ENCODE data around the gene HIVEP3. TPM values are rescaled to one million over a fixed set of nuclear protein-coding genes. Genes with fewer than 3 reads are reported as not detected.

The HIVEP3 gene
- total and polyA plus RNA-seq, 2 experiments from 2014 or later = 0.57 to 5.9 TPM

DNA sequence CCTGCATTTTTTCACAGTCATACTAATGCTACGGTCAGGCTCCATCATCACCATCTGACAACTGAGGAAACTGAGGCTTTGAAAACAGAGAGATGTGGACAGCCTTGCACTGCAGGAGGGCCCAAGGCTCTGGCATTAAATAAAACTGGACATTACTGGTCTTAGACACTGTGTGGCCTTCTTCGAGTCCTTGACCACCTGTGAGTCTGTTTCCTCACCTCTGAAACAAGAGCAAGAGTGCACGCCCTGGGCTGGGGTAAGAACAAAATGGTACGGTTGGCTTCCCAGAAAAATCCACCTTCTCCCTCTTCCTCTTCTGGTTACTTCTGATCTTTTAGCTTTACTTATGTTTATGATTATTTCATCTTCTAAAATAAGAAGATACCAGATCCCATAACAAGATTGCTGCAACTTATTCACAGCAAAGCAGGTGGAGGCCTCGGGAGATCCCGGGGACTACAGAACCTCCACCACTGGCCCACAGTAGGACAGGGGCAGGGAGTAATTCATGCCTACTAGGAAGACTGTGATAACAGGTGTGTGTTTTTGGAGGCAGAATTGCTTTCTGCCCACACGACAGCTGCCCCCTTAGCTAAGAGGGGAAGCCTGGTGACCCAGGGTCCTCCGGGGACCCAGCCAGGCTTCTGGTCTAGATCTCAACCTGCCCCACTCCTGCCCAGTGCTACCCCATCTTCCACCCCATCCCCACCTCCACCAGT lies 277.8 kb downstream of the HIVEP3 start:
- Histone ChIP-seq H3K4me2 (no peak overlapping the region), H3K27ac (no peak overlapping the region), H3K4me3 (no peak overlapping the region), H3K4me1 (ENCODE audit: insufficient read depth) (no peaks in the 10 kb centered on the region), H4K20me1 (ENCODE audit: insufficient read depth, poor library complexity, severe bottlenecking) (no peaks in the 10 kb centered on the region), H3K9me3 (ENCODE audit: low read depth) (no peaks in the 10 kb centered on the region), H3K36me3 (replicated peaks; ENCODE audit: insufficient read depth, low read depth) (no peaks in the 10 kb centered on the region), H3K79me2 (no peaks in the 10 kb centered on the region), H3K27me3 (no peaks in the 10 kb centered on the region), H3K9me2 (replicated peaks; ENCODE audit: insufficient read depth) (no peaks in the 10 kb centered on the region), H2AFZ (no peak overlapping the region)
- TF ChIP-seq EZH2phosphoT487 (IDR thresholded peaks at IDR 0.05; ENCODE audit: low read depth, severe bottlenecking, unreplicated experiment) (no peak), EZH2 (IDR thresholded peaks at IDR 0.05; ENCODE audit: borderline replicate concordance) (no peak)
- TF ChIP-seq, protein P1, sequence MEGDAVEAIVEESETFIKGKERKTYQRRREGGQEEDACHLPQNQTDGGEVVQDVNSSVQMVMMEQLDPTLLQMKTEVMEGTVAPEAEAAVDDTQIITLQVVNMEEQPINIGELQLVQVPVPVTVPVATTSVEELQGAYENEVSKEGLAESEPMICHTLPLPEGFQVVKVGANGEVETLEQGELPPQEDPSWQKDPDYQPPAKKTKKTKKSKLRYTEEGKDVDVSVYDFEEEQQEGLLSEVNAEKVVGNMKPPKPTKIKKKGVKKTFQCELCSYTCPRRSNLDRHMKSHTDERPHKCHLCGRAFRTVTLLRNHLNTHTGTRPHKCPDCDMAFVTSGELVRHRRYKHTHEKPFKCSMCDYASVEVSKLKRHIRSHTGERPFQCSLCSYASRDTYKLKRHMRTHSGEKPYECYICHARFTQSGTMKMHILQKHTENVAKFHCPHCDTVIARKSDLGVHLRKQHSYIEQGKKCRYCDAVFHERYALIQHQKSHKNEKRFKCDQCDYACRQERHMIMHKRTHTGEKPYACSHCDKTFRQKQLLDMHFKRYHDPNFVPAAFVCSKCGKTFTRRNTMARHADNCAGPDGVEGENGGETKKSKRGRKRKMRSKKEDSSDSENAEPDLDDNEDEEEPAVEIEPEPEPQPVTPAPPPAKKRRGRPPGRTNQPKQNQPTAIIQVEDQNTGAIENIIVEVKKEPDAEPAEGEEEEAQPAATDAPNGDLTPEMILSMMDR (IDR thresholded peaks at IDR 0.05; ENCODE audit: poor library complexity) = no peak
- DNase-seq (ENCODE audit: low spot score) = no peak
- 96% methylated on average over 8 of the region's 8 CpGs for WGBS (ENCODE audit: low lambda C conversion rate, missing lambda C conversion rate)

DNA sequence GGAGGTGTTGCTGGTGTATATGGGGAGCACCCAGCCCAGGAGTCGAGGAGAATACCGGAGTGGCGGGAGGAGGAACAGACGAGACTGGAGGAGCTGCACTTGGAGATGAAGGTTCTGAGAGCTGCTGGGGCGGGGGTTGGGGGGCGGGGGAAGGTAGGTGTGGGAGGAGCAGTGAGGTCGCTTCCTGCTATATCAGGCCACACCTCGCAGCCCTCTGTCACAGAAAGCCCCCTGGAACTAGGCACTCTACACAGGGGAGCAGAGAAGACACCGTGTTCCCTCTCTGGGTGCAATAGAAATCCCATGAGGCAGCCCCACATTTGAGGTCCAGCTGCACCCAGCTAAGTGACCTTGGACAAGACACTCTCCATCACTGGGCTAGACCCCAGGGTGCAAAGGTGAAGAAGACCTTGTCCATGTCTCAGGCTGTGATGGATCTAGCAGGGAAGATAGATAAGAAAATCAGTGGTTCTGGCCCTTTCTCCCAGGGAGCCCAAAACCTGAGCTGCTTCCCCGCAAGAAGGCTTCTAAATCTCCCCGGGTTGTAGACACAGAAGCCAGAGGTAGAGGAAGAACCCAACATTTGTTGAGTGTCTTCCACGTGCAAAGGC lies 278.5 kb downstream of the HIVEP3 start:
- Histone ChIP-seq H3K79me2 (no peaks in the 10 kb centered on the region), H4K20me1 (ENCODE audit: insufficient read depth, poor library complexity, severe bottlenecking) (no peaks in the 10 kb centered on the region), H3K4me1 (ENCODE audit: insufficient read depth) (no peaks in the 10 kb centered on the region), H3K4me3 (no peak overlapping the region), H3K36me3 (replicated peaks; ENCODE audit: insufficient read depth, low read depth) (no peaks in the 10 kb centered on the region), H3K4me2 (no peak overlapping the region), H3K9me3 (ENCODE audit: low read depth) (no peaks in the 10 kb centered on the region), H3K27me3 (no peaks in the 10 kb centered on the region), H3K9me2 (replicated peaks; ENCODE audit: insufficient read depth) (no peaks in the 10 kb centered on the region), H2AFZ (no peak overlapping the region), H3K27ac (no peak overlapping the region)
- TF ChIP-seq EZH2phosphoT487 (IDR thresholded peaks at IDR 0.05; ENCODE audit: low read depth, severe bottlenecking, unreplicated experiment) (no peak), EZH2 (IDR thresholded peaks at IDR 0.05; ENCODE audit: borderline replicate concordance) (no peak)
- TF ChIP-seq, protein P1 (IDR thresholded peaks at IDR 0.05; ENCODE audit: poor library complexity) = no peak
- DNase-seq (ENCODE audit: low spot score) = no peak
- WGBS (ENCODE audit: low lambda C conversion rate, missing lambda C conversion rate) = 79% methylated on average over 9 of the region's 12 CpGs

DNA sequence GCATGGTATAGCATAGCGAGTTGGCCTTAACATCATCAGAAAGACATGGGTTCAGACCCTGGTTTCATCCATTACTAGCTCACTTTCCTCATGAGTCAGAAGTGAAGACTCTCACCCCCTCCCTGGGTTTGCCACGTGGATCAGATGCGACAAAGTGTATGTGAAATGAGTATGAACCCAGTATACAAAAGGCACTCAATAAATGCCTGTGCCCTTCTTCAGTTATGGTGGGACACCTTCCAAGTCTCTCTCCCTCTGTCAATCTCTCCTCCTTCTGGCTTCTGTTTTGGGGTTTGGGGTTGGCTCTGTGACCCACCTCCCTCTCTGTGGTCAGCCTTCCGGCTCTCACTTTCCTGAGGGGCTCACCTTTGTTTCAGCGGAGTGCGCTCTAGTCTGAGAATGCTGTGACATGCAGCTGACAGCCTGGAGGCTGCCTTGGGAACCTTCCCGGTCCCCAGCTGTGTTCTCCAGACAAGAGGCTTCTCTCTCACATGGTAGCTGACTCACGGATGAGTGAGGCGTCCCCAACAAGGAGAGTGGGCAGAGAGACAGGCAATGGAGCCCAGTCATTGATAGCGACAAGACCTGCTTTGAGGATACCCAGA lies 279.3 kb downstream of the HIVEP3 start:
- Histone ChIP-seq H3K36me3 (replicated peaks; ENCODE audit: insufficient read depth, low read depth) (no peaks in the 10 kb centered on the region), H3K4me1 (ENCODE audit: insufficient read depth) (no peaks in the 10 kb centered on the region), H3K4me2 (no peak overlapping the region), H3K9me3 (ENCODE audit: low read depth) (no peaks in the 10 kb centered on the region), H4K20me1 (ENCODE audit: insufficient read depth, poor library complexity, severe bottlenecking) (no peaks in the 10 kb centered on the region), H2AFZ (no peak overlapping the region), H3K27ac (no peak overlapping the region), H3K4me3 (no peak overlapping the region), H3K9me2 (replicated peaks; ENCODE audit: insufficient read depth) (no peaks in the 10 kb centered on the region), H3K27me3 (no peaks in the 10 kb centered on the region), H3K79me2 (no peaks in the 10 kb centered on the region)
- 84% methylated on average over 10 of the region's 10 CpGs for WGBS (ENCODE audit: low lambda C conversion rate, missing lambda C conversion rate)
- no peak for DNase-seq (ENCODE audit: low spot score)
- TF ChIP-seq EZH2 (IDR thresholded peaks at IDR 0.05; ENCODE audit: borderline replicate concordance) = no peak
- TF ChIP-seq, protein P1 (IDR thresholded peaks at IDR 0.05; ENCODE audit: poor library complexity) = no peak
- no peak for TF ChIP-seq EZH2phosphoT487 (IDR thresholded peaks at IDR 0.05; ENCODE audit: low read depth, severe bottlenecking, unreplicated experiment)
